GM20431 (cell line): Measurements from ENCODE around the gene ALDOA.

Experiments used
- in situ Hi-C: fragments of 300-500 bp; cut with MseI, MboI; formaldehyde crosslinking; loops from one replicate; pipeline ENCODE4 v1.15.0; 2020; ENCODE audit warnings: low sequenced_read_pairs; ENCODE audit not compliant: unreplicated experiment

The ALDOA gene

DNA sequence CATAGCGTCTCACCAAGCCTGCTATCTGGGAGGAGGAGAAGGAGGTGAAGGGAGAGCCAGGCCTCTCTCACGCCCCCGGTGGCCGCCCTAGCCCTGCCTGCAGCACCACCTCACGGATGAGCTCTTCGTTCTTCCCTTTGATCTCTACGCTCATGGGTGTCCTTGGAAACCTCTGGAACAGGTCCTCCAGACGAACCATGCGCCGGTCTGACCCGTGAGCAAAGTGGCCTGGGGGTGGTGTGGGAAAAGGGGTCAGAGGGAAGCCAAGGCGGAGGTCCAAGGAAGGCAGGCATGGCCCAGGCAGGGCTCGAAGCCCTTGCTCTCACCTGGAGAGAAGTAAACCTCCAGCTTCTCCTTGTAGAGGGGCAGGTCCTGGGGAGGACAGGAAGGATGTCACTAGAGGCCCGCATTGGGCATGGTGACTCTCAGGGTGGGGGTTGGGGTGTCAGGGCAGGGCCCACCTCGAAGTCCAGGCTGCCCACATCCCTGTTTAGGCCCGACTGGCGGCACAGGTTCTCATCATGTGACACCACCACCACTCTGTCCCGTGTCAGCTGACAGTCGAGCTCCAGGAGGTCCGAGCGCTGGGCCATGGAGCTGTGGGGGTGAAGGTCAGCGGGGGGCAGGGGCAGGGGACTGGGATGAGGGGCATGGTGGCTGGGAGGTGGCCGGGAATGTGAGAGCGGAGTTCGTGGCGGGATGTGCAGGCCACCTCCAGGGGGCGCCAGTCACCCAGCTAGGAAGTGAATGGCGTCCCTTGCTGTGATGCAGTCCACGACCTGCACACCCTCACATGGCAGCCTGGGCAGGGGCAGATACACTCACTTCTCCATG, 46.9 kb downstream of the ALDOA start:
- in situ Hi-C loops = loop anchor here (25.0 kb wide), 1 partner anchor 250 kb away; the partner anchor contains the start of genes CD2BP2, MYL11 and TBC1D10B

GRCh38 chr16:30113031-30113710, 47.6 kb downstream of the ALDOA start, which contains the start of gene GDPD3:
Gene GDPD3 (minus strand): TSS chr16:30113537. CDS start chr16:30113478, 59 bp downstream.
- in situ Hi-C loops = loop anchor here (25.0 kb wide), 1 partner anchor 249 kb away; the partner anchor contains the start of genes CD2BP2, MYL11 and TBC1D10B

DNA sequence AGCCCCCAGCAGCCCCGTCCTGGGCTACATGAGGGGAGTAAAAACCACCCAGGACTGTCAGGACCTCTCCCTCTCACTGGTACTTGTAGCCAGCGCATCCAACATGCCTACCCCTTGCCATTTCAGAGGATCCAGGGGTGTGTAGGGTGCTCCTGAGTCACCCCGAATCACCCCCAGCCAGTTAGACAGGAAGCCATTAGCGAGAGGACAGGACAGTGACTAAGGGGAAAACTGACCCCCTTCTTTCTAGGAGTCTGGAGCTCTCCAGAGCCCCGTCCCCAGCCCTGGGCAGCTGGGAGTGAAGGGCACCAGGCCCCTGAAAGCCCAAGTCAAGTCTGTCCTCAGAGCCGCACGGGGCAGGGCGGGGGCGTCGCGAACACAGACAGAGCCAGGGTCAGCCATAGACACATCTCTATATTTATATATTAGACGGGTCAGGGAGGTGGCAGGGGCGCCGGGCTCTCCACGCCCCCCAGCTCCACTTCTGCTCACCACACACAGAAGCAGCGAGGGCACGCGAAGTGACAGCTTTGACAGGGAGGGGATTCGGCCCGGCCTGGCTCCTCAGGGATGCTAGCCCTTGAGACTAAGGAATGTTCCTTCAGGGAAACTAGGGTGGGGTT, 48.3 kb downstream of the ALDOA start:
- in situ Hi-C loops = loop anchor here (25.0 kb wide), 1 partner anchor 248 kb away; the partner anchor contains the start of genes CD2BP2, MYL11 and TBC1D10B

DNA sequence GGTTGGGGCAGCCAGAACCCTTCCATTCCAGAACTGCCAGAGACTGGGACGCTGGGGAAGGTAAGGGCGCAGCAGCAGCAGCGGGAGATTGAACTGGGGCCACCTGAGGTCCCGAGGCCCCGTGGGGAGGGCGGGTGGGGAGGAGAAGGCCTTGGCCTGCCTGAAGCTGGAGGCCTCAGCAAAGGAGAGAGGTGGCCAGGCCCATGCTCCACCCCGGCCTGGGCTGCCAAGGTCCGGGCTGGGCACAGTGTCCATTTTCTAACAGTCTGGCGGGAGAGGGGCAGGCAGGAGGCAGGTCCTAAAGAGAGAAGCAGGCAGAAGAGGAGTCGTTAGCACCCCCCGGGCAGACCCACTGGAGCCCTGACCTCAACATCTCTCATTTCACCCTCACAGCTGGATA, 48.9 kb downstream of the ALDOA start:
- in situ Hi-C loops = loop anchor here (25.0 kb wide), 1 partner anchor 248 kb away; the partner anchor contains the start of genes CD2BP2, MYL11 and TBC1D10B

- in situ Hi-C loops = loop anchor here (25.0 kb wide), 1 partner anchor 247 kb away; the partner anchor contains the start of genes CD2BP2, MYL11 and TBC1D10B
Observed at GRCh38 chr16:30114833-30115232, 49.3 kb downstream of the ALDOA start.

GRCh38 chr16:30115238-30115637, 49.7 kb downstream of the ALDOA start:
- in situ Hi-C loops = loop anchor here (25.0 kb wide), 1 partner anchor 247 kb away; the partner anchor contains the start of genes CD2BP2, MYL11 and TBC1D10B

GRCh38 chr16:30116291-30117207, 51.0 kb downstream of the ALDOA start:
- in situ Hi-C loops = loop anchor here (25.0 kb wide), 1 partner anchor 246 kb away; the partner anchor contains the start of genes CD2BP2, MYL11 and TBC1D10B

DNA sequence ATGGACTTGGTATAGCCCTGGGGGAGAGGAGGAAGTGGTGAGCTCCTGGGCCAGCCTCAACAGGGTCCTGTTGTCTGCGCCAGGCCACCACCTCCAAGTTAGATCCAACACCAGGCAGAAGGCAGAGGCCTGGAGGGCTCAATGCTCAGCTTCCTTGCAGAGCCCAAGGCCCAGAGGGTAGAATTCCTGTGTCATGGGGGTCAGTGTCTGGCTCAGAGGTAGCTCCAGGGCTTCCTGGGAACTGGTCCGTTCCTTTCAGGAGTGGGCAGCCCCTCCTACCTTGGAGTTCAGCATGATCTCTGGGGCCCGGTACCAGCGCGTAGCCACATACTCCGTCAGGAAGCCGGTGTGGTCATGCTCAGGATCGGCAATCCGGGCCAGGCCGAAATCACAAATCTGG, 52.2 kb downstream of the ALDOA start:
- in situ Hi-C loops = loop anchor here (25.0 kb wide), 1 partner anchor 245 kb away; the partner anchor contains the start of genes CD2BP2, MYL11 and TBC1D10B

DNA sequence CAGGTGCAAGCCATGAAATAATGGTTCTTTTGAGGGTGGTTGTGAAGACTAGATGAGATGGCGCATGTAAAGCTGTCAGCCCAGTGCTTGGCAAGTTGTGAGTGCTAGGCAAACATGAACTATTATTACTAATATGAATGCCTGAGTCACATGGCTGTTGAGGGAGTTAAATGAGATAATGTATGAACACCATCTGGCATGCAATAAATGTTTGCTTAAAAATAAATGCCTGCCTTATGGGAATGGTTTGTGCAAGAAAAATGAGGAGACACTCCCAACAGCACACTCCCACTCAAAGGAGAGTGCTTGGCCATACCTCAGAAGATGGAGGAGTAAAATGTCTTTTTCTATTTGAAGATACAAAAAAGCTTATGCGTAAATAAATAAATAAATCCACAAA, 53.9 kb downstream of the ALDOA start:
- in situ Hi-C loops = loop anchor here (25.0 kb wide), 1 partner anchor 243 kb away; the partner anchor contains the start of genes CD2BP2, MYL11 and TBC1D10B
